ENCODE results near the gene NCF4. TPM values are rescaled to one million over a fixed set of nuclear protein-coding genes. Genes with fewer than 3 reads are reported as not detected.

Gene NCF4
- total and polyA plus RNA-seq, 3 donors from 2014 or later: 2.7 to 7.1 (median 6.8) TPM

- no peak for TF ChIP-seq CTCF (IDR thresholded peaks at IDR 0.05)
- TF ChIP-seq POLR2A (IDR thresholded peaks at IDR 0.05): no peak
- 50 to 59% methylated on average over 2 of the region's 2 CpGs for WGBS, 2 donors
- Histone ChIP-seq H3K27me3 (no peaks in the 10 kb centered on the region), H3K36me3 (ENCODE audit: low read depth, missing control alignments) (no peaks in the 10 kb centered on the region), H3K9me3 (no peaks in the 10 kb centered on the region), H3K4me3 (no peak overlapping the region), H3K4me1 (no peaks in the 10 kb centered on the region), H3K27ac (no peak overlapping the region)
- DNase-seq: no peak
- intact Hi-C loops (cut with DNase I; ENCODE audit: low total_unique reads): no loop called here
Measured at GRCh38 chr22:36892292-36892691, 31.5 kb downstream of the NCF4 start.

GRCh38 chr22:36893262-36893661, 32.5 kb downstream of the NCF4 start:
- Histone ChIP-seq H3K27ac (no peak overlapping the region), H3K27me3 (no peaks in the 10 kb centered on the region), H3K4me1 (no peaks in the 10 kb centered on the region), H3K4me3 (no peak overlapping the region), H3K9me3 (no peaks in the 10 kb centered on the region), H3K36me3 (ENCODE audit: low read depth, missing control alignments) (no peaks in the 10 kb centered on the region)
- no peak for DNase-seq
- TF ChIP-seq CTCF (IDR thresholded peaks at IDR 0.05): no peak
- 87 to 88% methylated on average over 3 of the region's 3 CpGs for WGBS, 2 donors
- intact Hi-C loops (cut with DNase I; ENCODE audit: low total_unique reads): no loop called here

- H3K36me3 ChIP-seq (ENCODE audit: low read depth, missing control alignments): no peaks in the 10 kb centered on the region
- no peak overlapping the region for H3K4me3 ChIP-seq
- no peak overlapping the region for H3K27ac ChIP-seq
- no peaks in the 10 kb centered on the region for H3K4me1 ChIP-seq
- no peaks in the 10 kb centered on the region for H3K27me3 ChIP-seq
- TF ChIP-seq CTCF (IDR thresholded peaks at IDR 0.05) (no peak), POLR2A (IDR thresholded peaks at IDR 0.05) (no peak)
- intact Hi-C loops (cut with DNase I; ENCODE audit: low total_unique reads): no loop called here
- 50 to 82% methylated on average over 1 of the region's 1 CpG for WGBS, 2 donors
- no peak for DNase-seq
- H3K9me3 ChIP-seq: no peaks in the 10 kb centered on the region
Measured at GRCh38 chr22:36894266-36894665, 33.5 kb downstream of the NCF4 start.

GRCh38 chr22:36897611-36898010, 36.8 kb downstream of the NCF4 start:
- 72 to 73% methylated on average over 3 of the region's 3 CpGs for WGBS, 2 donors
- Histone ChIP-seq H3K36me3 (ENCODE audit: low read depth, missing control alignments) (no peaks in the 10 kb centered on the region), H3K27ac (no peak overlapping the region), H3K4me1 (no peaks in the 10 kb centered on the region), H3K4me3 (no peak overlapping the region), H3K9me3 (no peaks in the 10 kb centered on the region), H3K27me3 (no peaks in the 10 kb centered on the region)
- intact Hi-C loops (cut with DNase I; ENCODE audit: low total_unique reads): no loop called here
- TF ChIP-seq CTCF (IDR thresholded peaks at IDR 0.05) (no peak), POLR2A (IDR thresholded peaks at IDR 0.05) (no peak)
- DNase-seq: no peak

- no peak overlapping the region for H3K27ac ChIP-seq
- no peaks in the 10 kb centered on the region for H3K36me3 ChIP-seq (ENCODE audit: low read depth, missing control alignments)
- DNase-seq: no peak
- H3K4me3 ChIP-seq: no peak overlapping the region
- intact Hi-C loops (cut with DNase I; ENCODE audit: low total_unique reads): no loop called here
- H3K4me1 ChIP-seq: no peaks in the 10 kb centered on the region
- H3K27me3 ChIP-seq: no peaks in the 10 kb centered on the region
- H3K9me3 ChIP-seq: no peaks in the 10 kb centered on the region
- 91 to 93% methylated on average over 4 of the region's 4 CpGs for WGBS, 2 donors
- TF ChIP-seq POLR2A (IDR thresholded peaks at IDR 0.05): no peak
- no peak for TF ChIP-seq CTCF (IDR thresholded peaks at IDR 0.05)
Measured at GRCh38 chr22:36898690-36899089, 37.9 kb downstream of the NCF4 start.
